ENCODE data around the gene OLFML2A.

The OLFML2A gene

GRCh38 chr9:124852121-124852828 lies 75.3 kb downstream of the OLFML2A start:
- Histone ChIP-seq H3K9ac (ENCODE audit: low read depth, low read length) (no peak overlapping the region), H3K36me3 (ENCODE audit: insufficient read depth, low read length) (peaks cover 8% of the 10 kb centered on the region), H3K4me3 (ENCODE audit: low read length) (peak overlapping the region; percentile 57), H3K27ac (ENCODE audit: low read depth, low read length) (no peak overlapping the region), H3K27me3 (ENCODE audit: insufficient read depth, low read length) (no peaks in the 10 kb centered on the region), H3K4me1 (ENCODE audit: insufficient read depth, low read length) (no peaks in the 10 kb centered on the region), H3K9me3 (ENCODE audit: insufficient read depth, low read depth, low read length) (no peaks in the 10 kb centered on the region)
- WGBS, result 75% methylated on average over 13 of the region's 13 CpGs

GRCh38 chr9:124852829-124853531 lies 76.0 kb downstream of the OLFML2A start, which contains the start of gene WDR38:
Gene WDR38, plus strand, starts transcription at chr9:124853460. Its CDS starts 72 bp downstream, at chr9:124853532.
- H3K9me3 ChIP-seq (ENCODE audit: insufficient read depth, low read depth, low read length), result no peaks in the 10 kb centered on the region
- H3K4me1 ChIP-seq (ENCODE audit: insufficient read depth, low read length), result no peaks in the 10 kb centered on the region
- H3K9ac ChIP-seq (ENCODE audit: low read depth, low read length), result peak within 1 kb of the TSS; percentile 50; the same call in 1 of the 2 replicates
- 3% methylated on average over 51 of the region's 51 CpGs for WGBS
- no peaks in the 10 kb centered on the region for H3K27me3 ChIP-seq (ENCODE audit: insufficient read depth, low read length)
- peak within 1 kb of the TSS; percentile 57 for H3K4me3 ChIP-seq (ENCODE audit: low read length)
- H3K36me3 ChIP-seq (ENCODE audit: insufficient read depth, low read length), result peaks cover 15% of the 10 kb centered on the region
- no peak within 1 kb of the TSS for H3K27ac ChIP-seq (ENCODE audit: low read depth, low read length)

GRCh38 chr9:124853605-124854143 lies 76.7 kb downstream of the OLFML2A start:
- peaks cover 22% of the 10 kb centered on the region for H3K36me3 ChIP-seq (ENCODE audit: insufficient read depth, low read length)
- H3K9me3 ChIP-seq (ENCODE audit: insufficient read depth, low read depth, low read length), result no peaks in the 10 kb centered on the region
- H3K4me3 ChIP-seq (ENCODE audit: low read length), result peak overlapping the region; percentile 57
- no peaks in the 10 kb centered on the region for H3K27me3 ChIP-seq (ENCODE audit: insufficient read depth, low read length)
- 77% methylated on average over 11 of the region's 11 CpGs for WGBS
- H3K27ac ChIP-seq (ENCODE audit: low read depth, low read length), result no peak overlapping the region
- peak overlapping the region; percentile 50; the same call in 1 of the 2 replicates for H3K9ac ChIP-seq (ENCODE audit: low read depth, low read length)
- no peaks in the 10 kb centered on the region for H3K4me1 ChIP-seq (ENCODE audit: insufficient read depth, low read length)

- no peaks in the 10 kb centered on the region for H3K27me3 ChIP-seq (ENCODE audit: insufficient read depth, low read length)
- no peak overlapping the region for H3K9ac ChIP-seq (ENCODE audit: low read depth, low read length)
- WGBS, result 93% methylated on average over 8 of the region's 8 CpGs
- H3K9me3 ChIP-seq (ENCODE audit: insufficient read depth, low read depth, low read length), result no peaks in the 10 kb centered on the region
- no peak overlapping the region for H3K4me3 ChIP-seq (ENCODE audit: low read length)
- H3K27ac ChIP-seq (ENCODE audit: low read depth, low read length), result no peak overlapping the region
- H3K36me3 ChIP-seq (ENCODE audit: insufficient read depth, low read length), result peaks cover 27% of the 10 kb centered on the region
- H3K4me1 ChIP-seq (ENCODE audit: insufficient read depth, low read length), result no peaks in the 10 kb centered on the region
Measured at GRCh38 chr9:124854161-124854560, 77.2 kb downstream of the OLFML2A start.

- Histone ChIP-seq H3K4me3 (ENCODE audit: low read length) (no peak overlapping the region), H3K9me3 (ENCODE audit: insufficient read depth, low read depth, low read length) (no peaks in the 10 kb centered on the region), H3K4me1 (ENCODE audit: insufficient read depth, low read length) (no peaks in the 10 kb centered on the region; the same call in 1 of the 2 replicates), H3K27me3 (ENCODE audit: insufficient read depth, low read length) (no peaks in the 10 kb centered on the region), H3K9ac (ENCODE audit: low read depth, low read length) (no peak overlapping the region), H3K27ac (ENCODE audit: low read depth, low read length) (no peak overlapping the region), H3K36me3 (ENCODE audit: insufficient read depth, low read length) (peaks cover 34% of the 10 kb centered on the region)
- WGBS, result 90% methylated on average over 7 of the region's 7 CpGs
Measured at GRCh38 chr9:124854822-124855221, 77.9 kb downstream of the OLFML2A start.

GRCh38 chr9:124855566-124855943 lies 78.6 kb downstream of the OLFML2A start:
- no peaks in the 10 kb centered on the region for H3K27me3 ChIP-seq (ENCODE audit: insufficient read depth, low read length)
- no peak overlapping the region for H3K9ac ChIP-seq (ENCODE audit: low read depth, low read length)
- H3K9me3 ChIP-seq (ENCODE audit: insufficient read depth, low read depth, low read length), result no peaks in the 10 kb centered on the region
- no peak overlapping the region for H3K4me3 ChIP-seq (ENCODE audit: low read length)
- peaks cover 41% of the 10 kb centered on the region for H3K36me3 ChIP-seq (ENCODE audit: insufficient read depth, low read length)
- H3K4me1 ChIP-seq (ENCODE audit: insufficient read depth, low read length), result peaks cover 6% of the 10 kb centered on the region
- no peak overlapping the region; the same call in 1 of the 2 replicates for H3K27ac ChIP-seq (ENCODE audit: low read depth, low read length)
- WGBS, result 93% methylated on average over 18 of the region's 18 CpGs

GRCh38 chr9:124855944-124856765 lies 79.2 kb downstream of the OLFML2A start:
- no peaks in the 10 kb centered on the region for H3K27me3 ChIP-seq (ENCODE audit: insufficient read depth, low read length)
- peak overlapping the region; percentile 32; the same call in 1 of the 2 replicates for H3K27ac ChIP-seq (ENCODE audit: low read depth, low read length)
- WGBS, result 64% methylated on average over 16 of the region's 16 CpGs
- peaks cover 47% of the 10 kb centered on the region for H3K36me3 ChIP-seq (ENCODE audit: insufficient read depth, low read length)
- H3K4me1 ChIP-seq (ENCODE audit: insufficient read depth, low read length), result peaks cover 8% of the 10 kb centered on the region
- no peaks in the 10 kb centered on the region for H3K9me3 ChIP-seq (ENCODE audit: insufficient read depth, low read depth, low read length)
- H3K4me3 ChIP-seq (ENCODE audit: low read length), result no peak overlapping the region
- no peak overlapping the region for H3K9ac ChIP-seq (ENCODE audit: low read depth, low read length)

- WGBS, result 95% methylated on average over 24 of the region's 24 CpGs
- peaks cover 49% of the 10 kb centered on the region for H3K36me3 ChIP-seq (ENCODE audit: insufficient read depth, low read length)
Measured at GRCh38 chr9:124857533-124858162, 80.7 kb downstream of the OLFML2A start.

GRCh38 chr9:124858330-124859046 lies 81.6 kb downstream of the OLFML2A start:
- H3K36me3 ChIP-seq (ENCODE audit: insufficient read depth, low read length), result peaks cover 49% of the 10 kb centered on the region

More at GRCh38 chr9:124857533-124858162, 80.7 kb downstream of the OLFML2A start:
- Histone ChIP-seq H3K4me1 (ENCODE audit: insufficient read depth, low read length) (peaks cover 8% of the 10 kb centered on the region), H3K9me3 (ENCODE audit: insufficient read depth, low read depth, low read length) (no peaks in the 10 kb centered on the region), H3K4me3 (ENCODE audit: low read length) (no peak overlapping the region), H3K9ac (ENCODE audit: low read depth, low read length) (no peak overlapping the region), H3K27ac (ENCODE audit: low read depth, low read length) (no peak overlapping the region), H3K27me3 (ENCODE audit: insufficient read depth, low read length) (no peaks in the 10 kb centered on the region)

More at GRCh38 chr9:124858330-124859046, 81.6 kb downstream of the OLFML2A start:
- 95% methylated on average over 9 of the region's 9 CpGs for WGBS
- Histone ChIP-seq H3K27me3 (ENCODE audit: insufficient read depth, low read length) (no peaks in the 10 kb centered on the region), H3K27ac (ENCODE audit: low read depth, low read length) (no peak overlapping the region; the same call in 1 of the 2 replicates), H3K4me3 (ENCODE audit: low read length) (no peak overlapping the region), H3K4me1 (ENCODE audit: insufficient read depth, low read length) (peaks cover 8% of the 10 kb centered on the region), H3K9ac (ENCODE audit: low read depth, low read length) (no peak overlapping the region), H3K9me3 (ENCODE audit: insufficient read depth, low read depth, low read length) (no peaks in the 10 kb centered on the region)

All from HUES64 (cell line).